Right ventricle myocardium inferior (tissue), 1 donor: Measurements from ENCODE around the gene AQP7. TPM values are rescaled to one million over a fixed set of nuclear protein-coding genes. Genes with fewer than 3 reads are reported as not detected.
A peak's percentile ranks its signal among the peaks of the same experiment; 100 is the strongest.
"Not testable (repeated sequence)": the region's sequence is repeated elsewhere in the genome, so short reads cannot be mapped to it uniquely, and the experiment has no call there.

Source experiments
- ATAC-seq: fragments of 200-7000 bp; cut with Tn5 transposase; one replicate; pipeline ENCODE4 v1.9.1; 2020; ENCODE audit warnings: mild to moderate bottlenecking, moderate library complexity
- DNase-seq: peaks from one replicate; pipeline ENCODE4 v3.0.0; 2021; ENCODE audit errors: missing footprints
- intact Hi-C: fragments of 100-400 bp; cut with DNase I; formaldehyde crosslinking; loops from one replicate; pipeline ENCODE4 v1.11.0; 2022
- long read RNA-seq: library from polyadenylated mRNA; unstranded; transcript quantifications from one replicate; pipeline ENCODE4 v2.0.0, GENCODE V29; 2021
- total RNA-seq: library from RNA; stranded (reverse); fragmentation: NEBNext Ultra II Directional; extraction: Animal tissue kit (Norgen Biotek cat#: 25700); gene quantifications from one replicate; pipeline ENCODE4 v1.2.1, GENCODE V29; 2021
- donor health status: DM: no; HTN: yes; CAD: no; lungs with severe emphysema.

AQP7 gene
- total RNA-seq = 147 TPM
- long read RNA-seq, transcript AQP7-213 (7 exons, 1,270 nt) = minor isoform, 5 of 64 reads
- long read RNA-seq, transcript AQP7-201 (8 exons, 1,256 nt) = major isoform, 11 of 64 reads
- long read RNA-seq, partial matches to known transcripts = 11 of 64 reads
- long read RNA-seq, other reads (novel, unspliced or antisense) = 34 of 64 reads

GRCh38 chr9:33402371-33402770 lies at the start of gene AQP7:
AQP7 (minus strand) TSS chr9:33402568; CDS start chr9:33401262, 1,306 bp downstream.
- ATAC-seq = not testable (repeated sequence)
- intact Hi-C loops = loop anchor here (2.0 to 5.0 kb wide), 2 partner anchors 65 to 108 kb away; no protein-coding TSS in a partner anchor
- peak; percentile 87 for DNase-seq

DNA sequence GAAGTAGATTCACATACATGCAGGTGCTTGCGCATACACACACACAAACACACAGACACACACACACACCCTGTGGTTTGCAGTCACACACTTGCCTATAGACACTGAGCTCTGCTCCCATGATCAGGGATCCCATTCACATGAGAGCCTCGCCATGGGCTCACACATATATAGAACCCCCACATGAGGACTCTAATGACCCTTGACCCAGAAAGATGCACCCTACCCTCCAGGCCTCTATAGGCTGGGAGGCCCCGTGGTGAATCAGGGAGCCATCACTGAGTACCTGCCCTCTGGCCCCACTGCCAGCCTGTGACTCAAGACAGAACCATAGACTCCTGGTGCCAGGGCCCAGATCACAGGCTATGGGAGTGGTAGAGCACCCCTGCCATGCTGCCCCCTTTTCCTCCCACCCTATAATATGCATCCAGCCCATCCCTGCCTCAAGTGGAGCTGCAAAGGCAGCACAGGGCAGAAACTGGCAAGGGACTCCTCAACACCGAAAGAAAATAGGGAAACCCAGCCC lies 48.3 kb upstream of the AQP7 start:
- ATAC-seq (no peak), DNase-seq (no peak)
- intact Hi-C loops = loop anchor here (5.0 kb wide), 1 partner anchor 73 kb away; no protein-coding TSS in a partner anchor

- DNase-seq = no peak
- intact Hi-C loops = loop anchor here (5.0 kb wide), 2 partner anchors 37 to 72 kb away; no protein-coding TSS in a partner anchor
- ATAC-seq = no peak
These were observed 47.3 kb upstream of the AQP7 start for GRCh38 chr9:33449715-33450114.

GRCh38 chr9:33447799-33448553 lies 45.6 kb upstream of the AQP7 start:
- no peak for DNase-seq
- ATAC-seq = no peak
- intact Hi-C loops = loop anchor here (5.0 kb wide), 1 partner anchor 36 kb away; no protein-coding TSS in a partner anchor

- intact Hi-C loops = loop anchor here (5.0 kb wide), 1 partner anchor 35 kb away; no protein-coding TSS in a partner anchor
- DNase-seq (peak; percentile 79), ATAC-seq (peak; percentile 87)
These were observed 44.8 kb upstream of the AQP7 start, which contains the start of gene AQP3 for GRCh38 chr9:33446946-33447798. AQP3 (minus strand) TSS chr9:33447593; CDS start chr9:33447530, 63 bp downstream.

- no peak for ATAC-seq
- intact Hi-C loops = loop anchor here (5.0 kb wide), 1 partner anchor 34 kb away; no protein-coding TSS in a partner anchor
These were observed 44.0 kb upstream of the AQP7 start for GRCh38 chr9:33446240-33446945.

DNA sequence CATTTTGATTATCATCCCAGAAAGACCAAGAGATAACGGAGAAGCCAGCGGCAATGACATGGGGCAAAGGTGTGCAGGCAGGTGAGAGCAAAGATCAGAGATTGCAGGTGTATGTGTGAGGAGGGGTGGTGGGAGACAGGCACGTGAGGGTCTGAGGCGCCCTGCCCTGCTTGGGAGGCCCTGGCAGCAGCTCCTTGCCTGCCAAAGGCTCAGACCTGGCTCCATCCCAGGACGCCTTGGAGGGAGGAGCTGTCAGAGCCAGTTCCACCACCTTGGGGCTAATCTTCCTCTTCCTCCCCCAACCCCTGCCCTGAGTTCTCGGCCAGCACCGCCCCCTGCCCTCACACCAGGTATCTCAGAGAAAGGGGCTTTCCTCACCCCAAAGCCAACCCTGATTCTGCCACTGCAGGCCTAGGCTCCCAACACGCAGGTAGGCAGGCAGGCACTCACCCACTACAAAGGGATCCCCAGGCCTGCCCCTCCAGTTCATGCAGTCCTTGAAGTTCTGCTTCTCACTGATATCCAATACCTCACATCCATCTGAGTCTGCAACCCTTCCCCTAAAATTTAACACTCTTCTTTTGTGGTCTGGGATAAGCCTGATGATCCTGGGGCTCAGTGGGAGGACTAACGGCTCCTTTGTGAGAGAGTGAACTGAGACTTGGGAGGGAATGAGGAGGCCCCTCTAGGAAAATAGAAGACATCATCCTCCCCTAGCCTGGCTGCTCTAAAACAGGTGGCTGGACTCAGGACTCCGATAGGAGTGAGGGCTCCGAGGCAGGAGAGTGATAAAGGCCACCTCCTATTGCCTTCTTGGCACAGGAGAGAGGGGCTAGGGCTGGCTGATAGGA lies 43.2 kb upstream of the AQP7 start:
- ATAC-seq (no peak), DNase-seq (no peak)
- intact Hi-C loops = loop anchor here (5.0 kb wide), 1 partner anchor 33 kb away; no protein-coding TSS in a partner anchor

More at GRCh38 chr9:33446240-33446945, 44.0 kb upstream of the AQP7 start:
- no peak for DNase-seq

DNA sequence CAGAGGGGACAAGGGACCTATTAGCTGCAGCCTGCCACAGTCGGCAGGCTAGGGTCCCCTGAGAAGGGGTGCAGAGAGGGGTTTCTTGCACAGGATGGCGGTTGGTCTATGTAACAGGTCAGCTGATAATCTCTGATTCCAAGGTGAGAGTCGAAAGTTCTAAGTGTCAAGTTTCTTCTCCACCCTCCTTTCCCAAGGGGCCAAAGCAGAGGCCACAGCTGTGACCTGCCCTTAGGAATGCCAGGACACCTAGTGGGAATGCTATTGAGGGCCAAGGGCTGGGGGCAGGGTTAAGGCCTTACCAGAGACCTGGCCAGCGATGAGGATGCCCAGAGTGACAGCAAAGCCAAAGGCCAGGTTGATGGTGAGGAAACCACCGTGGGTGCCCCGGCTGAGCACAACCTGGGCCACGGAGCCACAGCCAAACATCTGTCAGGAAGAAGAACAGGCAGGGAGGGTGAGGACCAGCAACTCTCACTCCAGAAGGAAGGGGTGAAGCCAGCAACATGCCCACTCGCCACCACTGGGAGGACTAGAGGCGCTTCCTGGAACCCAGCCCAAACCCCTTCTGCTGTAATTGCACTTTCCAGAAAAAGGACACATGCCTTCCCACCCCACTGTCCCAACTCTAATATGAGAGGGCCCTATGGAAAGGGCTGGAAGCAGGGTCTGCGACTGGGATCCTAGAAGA lies 41.2 kb upstream of the AQP7 start:
- intact Hi-C loops = no loop called here
- no peak for ATAC-seq
- DNase-seq = no peak

DNA sequence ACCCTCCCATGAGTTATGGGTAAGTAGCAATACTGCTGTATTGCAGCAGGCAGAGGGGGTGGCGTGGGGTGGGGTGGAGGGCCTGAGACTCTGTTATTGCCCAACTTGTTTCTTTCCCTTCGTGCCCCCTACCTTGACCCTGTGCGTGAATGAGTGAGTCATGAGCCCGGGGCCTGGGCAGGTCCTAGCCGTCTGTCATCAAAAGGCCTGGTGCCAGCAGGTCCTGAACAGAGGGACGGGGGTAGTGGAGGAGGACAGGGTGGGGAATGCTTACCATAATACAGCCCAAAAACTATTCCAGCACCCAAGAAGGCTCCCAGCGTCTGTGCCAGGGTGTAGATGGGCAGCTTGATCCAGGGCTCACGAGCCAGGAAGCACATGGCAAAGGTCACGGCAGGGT lies 40.7 kb upstream of the AQP7 start:
- no peak for DNase-seq
- intact Hi-C loops = no loop called here
- no peak for ATAC-seq

DNA sequence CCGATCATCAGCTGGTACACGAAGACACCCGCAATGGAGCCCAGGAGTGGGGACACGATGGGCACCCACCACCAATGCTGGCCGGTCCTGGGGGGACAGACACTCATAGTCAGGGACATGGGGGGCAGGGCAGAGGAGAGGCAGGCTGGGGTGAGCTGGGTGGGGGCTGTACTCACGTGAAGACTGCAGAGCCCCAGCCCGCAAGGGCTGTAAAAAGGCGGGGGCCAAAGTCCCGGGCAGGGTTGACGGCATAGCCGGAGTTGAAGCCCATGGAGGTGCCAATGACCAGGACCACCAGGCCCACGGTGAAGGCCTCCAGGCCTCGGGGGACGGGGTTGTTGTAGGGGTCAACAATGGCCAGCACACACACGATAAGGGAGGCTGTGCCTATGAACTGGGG lies 39.8 kb upstream of the AQP7 start:
- intact Hi-C loops = no loop called here
- no peak for DNase-seq
- no peak for ATAC-seq

GRCh38 chr9:33440609-33441008 lies 38.2 kb upstream of the AQP7 start:
- DNase-seq = no peak
- intact Hi-C loops = no loop called here

DNA sequence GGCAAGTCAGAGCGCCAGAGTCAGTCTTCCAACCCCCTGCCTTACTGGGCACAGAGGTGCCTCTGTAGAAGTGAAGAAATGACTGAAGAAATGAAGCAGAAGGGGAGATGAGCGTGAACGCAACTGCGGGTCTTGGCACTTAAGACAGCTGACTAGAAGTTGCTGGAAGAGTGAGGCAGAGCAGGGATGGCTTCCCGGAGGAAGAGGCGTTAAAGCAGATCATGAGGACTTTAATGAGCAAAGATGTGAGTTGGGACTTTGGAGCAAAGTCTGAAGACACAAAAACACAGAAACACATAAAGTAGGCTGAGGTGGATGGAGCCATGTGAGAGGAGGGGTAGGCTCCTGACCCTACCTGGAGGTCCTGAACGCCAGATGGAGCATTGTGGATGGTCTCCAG lies 37.8 kb upstream of the AQP7 start:
- intact Hi-C loops = no loop called here
- DNase-seq (no peak), ATAC-seq (no peak)

More at GRCh38 chr9:33440609-33441008, 38.2 kb upstream of the AQP7 start:
- ATAC-seq = no peak

- no peak for DNase-seq
- intact Hi-C loops = no loop called here
- no peak for ATAC-seq
These were observed 37.4 kb upstream of the AQP7 start for GRCh38 chr9:33439731-33440130.

DNA sequence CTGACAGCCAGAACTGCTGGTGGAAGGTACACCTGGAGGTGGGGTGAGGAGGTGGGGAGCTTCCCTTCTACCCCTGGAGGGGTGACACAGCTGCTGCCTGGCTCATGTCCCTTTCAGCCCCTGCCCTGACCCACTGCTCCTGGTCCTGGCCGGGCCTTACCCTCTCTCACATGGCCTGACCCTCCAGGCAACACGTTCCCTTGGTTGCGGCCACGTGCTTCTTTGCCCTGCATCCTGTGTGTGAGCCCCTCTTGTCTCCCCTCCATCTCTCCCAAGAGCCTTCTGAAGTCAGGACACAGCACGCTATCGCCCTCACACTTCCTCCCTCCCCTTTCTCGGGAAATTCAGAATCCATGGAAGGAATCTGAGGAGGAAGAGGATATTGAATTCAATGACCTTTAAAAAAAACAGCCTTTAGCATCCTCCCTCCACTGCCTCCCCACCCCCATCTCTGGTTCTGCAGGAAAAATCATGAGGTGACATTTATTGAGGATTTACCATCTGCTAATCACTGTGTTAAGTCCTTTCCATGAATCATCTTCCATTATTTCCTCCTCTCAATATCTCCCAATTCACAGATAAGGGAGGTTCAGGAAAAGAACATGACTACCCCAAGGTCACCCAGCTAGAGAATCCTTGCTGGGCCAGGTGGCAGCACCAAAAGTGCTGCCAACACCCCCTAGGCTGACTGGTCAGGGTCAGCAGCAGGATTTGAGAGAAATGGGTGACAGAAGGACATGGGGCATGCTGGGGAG lies 36.7 kb upstream of the AQP7 start:
- DNase-seq (no peak), ATAC-seq (no peak)
- intact Hi-C loops = no loop called here

- intact Hi-C loops = no loop called here
- DNase-seq = no peak
These were observed 35.5 kb upstream of the AQP7 start for GRCh38 chr9:33437898-33438297.

GRCh38 chr9:33437205-33437604 lies 34.8 kb upstream of the AQP7 start:
- ATAC-seq (no peak), DNase-seq (no peak)
- intact Hi-C loops = no loop called here

More at GRCh38 chr9:33437898-33438297, 35.5 kb upstream of the AQP7 start:
- no peak for ATAC-seq
